ENCODE data around the gene CSTF1. TPM values are rescaled to one million over a fixed set of nuclear protein-coding genes. Genes with fewer than 3 reads are reported as not detected.

The CSTF1 gene
- total RNA-seq, 1 donor from 2014 or later = 55.2 TPM

DNA sequence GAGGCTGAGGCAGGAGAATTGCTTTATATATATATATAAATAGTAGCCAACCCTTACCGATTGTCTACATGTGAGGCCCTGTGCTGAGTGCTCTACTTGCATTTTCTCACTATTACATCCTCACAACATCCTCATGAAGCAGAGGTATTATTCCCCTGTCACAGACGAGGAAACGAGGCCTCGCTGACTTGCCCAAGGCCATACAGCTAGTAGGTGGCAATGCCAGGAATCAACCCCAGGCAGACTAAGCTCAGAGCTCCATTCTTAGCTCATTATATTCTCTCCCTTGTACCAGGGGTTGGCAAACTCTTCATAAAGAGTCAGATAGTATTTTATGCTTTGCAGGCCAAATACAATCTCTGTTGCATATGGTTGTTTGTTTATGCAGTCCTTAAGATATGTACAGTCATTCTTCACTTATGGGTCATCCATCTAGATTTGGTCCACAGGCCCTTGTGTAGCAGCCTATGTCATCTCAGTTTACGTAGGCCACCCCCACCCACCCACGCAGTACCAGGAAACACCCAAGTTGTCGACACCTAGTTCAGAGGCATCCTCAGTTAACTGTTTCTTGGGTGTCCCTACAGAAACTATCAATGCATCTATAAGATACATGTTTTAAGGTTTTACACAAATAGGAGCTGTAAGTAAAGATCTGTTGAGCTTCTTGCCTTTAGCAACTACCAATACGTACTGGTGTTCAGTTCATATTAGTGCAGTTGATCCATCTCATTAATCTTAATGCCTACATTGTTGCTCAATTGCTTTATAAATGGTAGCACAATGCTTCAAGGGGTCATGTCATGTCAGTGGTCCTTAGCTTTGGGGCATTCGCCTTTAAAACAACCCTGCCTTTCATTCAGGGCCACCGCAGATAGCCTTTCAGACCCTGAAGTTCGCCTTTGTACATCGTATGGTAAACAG, 22.7 kb downstream of the CSTF1 start:
- Mint-ChIP-seq H3K4me1 (ENCODE audit: low read depth) (peaks cover 69% of the 10 kb centered on the region), H3K4me3 (peak overlapping the region; percentile 53), H3K36me3 (ENCODE audit: low read depth) (peaks cover 51% of the 10 kb centered on the region), H3K9me3 (peaks cover 17% of the 10 kb centered on the region), H3K27me3 (ENCODE audit: insufficient read depth) (no peaks in the 10 kb centered on the region), H3K27ac (peak overlapping the region; percentile 92)
- DNase-seq (ENCODE audit: low spot score) = no peak
- intact Hi-C loops (cut with micrococcal nuclease) = loop anchor here (1.0 to 2.0 kb wide), 3 partner anchors 14 to 53 kb away; partner anchors contain the start of gene RTF2

DNA sequence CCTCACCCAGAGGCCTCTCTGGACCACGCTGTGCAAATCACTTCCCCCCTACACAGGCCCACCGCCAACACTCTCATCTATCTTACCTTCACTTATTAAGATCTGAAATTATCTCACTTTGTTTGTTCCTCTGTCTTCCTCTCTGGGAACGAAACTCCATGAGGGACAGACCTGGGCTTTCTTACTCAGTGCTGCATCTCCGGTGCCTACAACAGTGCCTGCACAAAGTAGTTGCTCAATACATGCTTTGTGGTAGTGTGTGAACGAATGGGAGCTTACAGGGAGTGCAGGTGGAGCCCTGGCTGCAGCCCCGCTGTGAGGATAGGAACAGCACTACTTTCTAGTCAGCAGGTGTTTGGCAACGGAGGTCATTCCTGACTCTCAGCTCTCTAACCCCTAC, 25.0 kb downstream of the CSTF1 start:
- peaks cover 49% of the 10 kb centered on the region for H3K36me3 Mint-ChIP-seq (ENCODE audit: low read depth)
- intact Hi-C loops (cut with micrococcal nuclease) = no loop called here
- H3K4me3 Mint-ChIP-seq = no peak overlapping the region
- H3K27ac Mint-ChIP-seq = peak overlapping the region; percentile 94
- no peaks in the 10 kb centered on the region for H3K27me3 Mint-ChIP-seq (ENCODE audit: insufficient read depth)
- no peak for DNase-seq (ENCODE audit: low spot score)
- peaks cover 75% of the 10 kb centered on the region for H3K4me1 Mint-ChIP-seq (ENCODE audit: low read depth)
- H3K9me3 Mint-ChIP-seq = peaks cover 13% of the 10 kb centered on the region

DNA sequence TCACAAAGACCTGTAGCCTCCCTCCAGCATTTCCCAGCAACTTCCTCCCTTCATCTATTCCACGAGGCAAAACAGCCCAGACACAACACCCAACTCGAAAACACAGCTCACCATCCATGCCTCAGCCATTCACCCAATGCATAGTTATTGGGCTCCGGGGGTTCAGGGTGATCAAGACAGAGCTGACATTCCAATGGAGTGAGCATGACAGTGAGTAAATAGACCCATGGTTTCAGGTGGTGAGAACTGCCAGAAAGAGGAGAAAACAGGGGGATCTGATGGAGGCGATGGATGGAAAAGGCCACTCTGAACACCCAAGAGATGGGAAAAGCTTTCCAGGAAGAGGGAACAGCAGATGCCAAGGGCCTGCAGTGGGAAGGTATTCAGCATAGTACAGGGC, 25.5 kb downstream of the CSTF1 start:
- intact Hi-C loops (cut with micrococcal nuclease) = loop anchor here (1.0 kb wide), 1 partner anchor 26 kb away; the partner anchor contains the start of genes AURKA and CSTF1
- Mint-ChIP-seq H3K27me3 (ENCODE audit: insufficient read depth) (no peaks in the 10 kb centered on the region), H3K4me3 (peak overlapping the region; percentile 71), H3K36me3 (ENCODE audit: low read depth) (peaks cover 47% of the 10 kb centered on the region), H3K27ac (peak overlapping the region; percentile 94), H3K9me3 (peaks cover 8% of the 10 kb centered on the region), H3K4me1 (ENCODE audit: low read depth) (peaks cover 75% of the 10 kb centered on the region)
- DNase-seq (ENCODE audit: low spot score) = no peak

DNA sequence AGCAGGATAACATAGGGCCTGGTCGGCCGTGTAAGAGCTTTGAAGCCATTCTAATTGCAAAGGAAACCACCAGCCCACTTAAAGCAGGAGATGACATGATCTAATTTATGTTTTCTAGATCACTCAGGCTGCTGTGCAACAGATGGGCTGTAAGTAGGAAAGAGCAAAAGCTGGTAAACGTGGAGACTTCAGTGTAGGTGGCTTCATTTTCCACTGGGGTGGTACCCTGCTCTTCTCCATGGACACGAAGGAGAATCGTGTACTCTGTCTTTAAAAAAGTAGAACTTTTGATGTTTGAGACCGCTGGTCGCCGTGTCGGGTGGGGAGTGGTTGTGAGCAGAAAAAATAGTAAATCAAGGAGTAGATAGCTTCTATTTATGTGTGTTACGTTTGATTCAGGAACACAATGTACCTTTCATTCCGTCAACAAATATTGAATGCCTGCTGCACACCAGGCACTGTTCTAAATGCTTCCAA, 26.0 kb downstream of the CSTF1 start:
- no peaks in the 10 kb centered on the region for H3K27me3 Mint-ChIP-seq (ENCODE audit: insufficient read depth)
- H3K27ac Mint-ChIP-seq = peak overlapping the region; percentile 94
- peaks cover 7% of the 10 kb centered on the region for H3K9me3 Mint-ChIP-seq
- peaks cover 45% of the 10 kb centered on the region for H3K36me3 Mint-ChIP-seq (ENCODE audit: low read depth)
- no peak for DNase-seq (ENCODE audit: low spot score)
- H3K4me1 Mint-ChIP-seq (ENCODE audit: low read depth) = peaks cover 79% of the 10 kb centered on the region
- intact Hi-C loops (cut with micrococcal nuclease) = loop anchor here (1.0 kb wide), 1 partner anchor 26 kb away; the partner anchor contains the start of genes AURKA and CSTF1
- H3K4me3 Mint-ChIP-seq = peak overlapping the region; percentile 71

DNA sequence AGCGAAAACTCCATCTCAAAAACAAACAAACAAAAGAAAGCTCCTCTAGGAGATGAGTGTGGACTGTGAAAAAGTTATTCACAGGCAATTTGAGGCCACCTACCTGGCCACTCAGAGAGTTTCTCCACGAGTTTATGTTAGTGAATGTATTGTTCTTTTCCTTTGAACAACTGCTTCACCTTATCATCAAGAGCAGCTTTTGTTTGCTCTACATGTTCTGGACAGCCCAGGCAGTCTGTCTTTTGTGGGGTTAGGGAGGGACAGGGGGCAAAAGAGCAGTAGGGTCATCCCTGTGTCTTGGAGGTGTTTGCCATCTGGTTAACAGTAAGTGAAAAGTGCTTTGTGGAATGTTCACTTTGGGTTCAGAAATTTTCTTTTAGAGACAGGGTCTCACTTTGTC, 27.6 kb downstream of the CSTF1 start:
- Mint-ChIP-seq H3K4me3 (no peak overlapping the region), H3K36me3 (ENCODE audit: low read depth) (peaks cover 38% of the 10 kb centered on the region), H3K27me3 (ENCODE audit: insufficient read depth) (no peaks in the 10 kb centered on the region), H3K9me3 (peaks cover 3% of the 10 kb centered on the region), H3K4me1 (ENCODE audit: low read depth) (peaks cover 64% of the 10 kb centered on the region), H3K27ac (no peak overlapping the region)
- DNase-seq (ENCODE audit: low spot score) = no peak
- intact Hi-C loops (cut with micrococcal nuclease) = no loop called here

DNA sequence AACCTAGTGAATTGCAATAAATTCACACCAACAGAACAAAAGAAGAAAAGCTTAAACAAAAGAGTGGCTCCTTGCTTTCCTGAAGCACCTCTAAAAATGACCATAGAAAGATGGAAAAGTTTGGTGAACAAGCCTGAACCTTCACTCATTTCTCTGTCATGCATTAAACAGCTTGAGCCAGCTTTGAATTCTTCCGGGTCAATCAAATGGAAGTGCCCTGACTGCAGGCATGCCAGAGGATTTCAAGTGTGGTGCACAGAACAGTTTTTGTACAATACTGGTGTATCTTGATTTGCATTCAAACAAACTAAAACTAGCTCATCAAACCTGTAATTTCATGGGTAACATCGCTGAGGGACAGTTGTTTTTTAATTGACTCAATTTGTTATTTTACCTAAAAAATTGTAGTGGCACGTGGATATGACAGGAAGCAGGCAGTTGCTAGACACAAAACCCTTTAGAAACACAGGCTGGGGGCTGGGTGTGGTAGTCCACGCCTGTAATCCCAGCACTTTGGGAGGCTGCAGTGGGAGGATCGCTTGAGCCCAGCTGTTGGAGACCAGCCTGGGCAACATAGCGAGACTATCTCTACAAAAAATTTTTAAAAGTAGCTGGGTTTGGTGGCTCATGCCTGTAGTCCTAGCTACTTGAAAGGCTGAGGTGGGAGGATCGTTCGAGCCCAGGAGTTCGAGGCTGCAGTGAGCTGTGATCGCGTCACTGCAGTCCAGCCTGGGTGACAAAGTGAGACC, 28.7 kb downstream of the CSTF1 start:
- peak overlapping the region; percentile 28 for H3K4me3 Mint-ChIP-seq
- H3K9me3 Mint-ChIP-seq = peaks cover 3% of the 10 kb centered on the region
- no peak for DNase-seq (ENCODE audit: low spot score)
- H3K4me1 Mint-ChIP-seq (ENCODE audit: low read depth) = peaks cover 57% of the 10 kb centered on the region
- H3K27me3 Mint-ChIP-seq (ENCODE audit: insufficient read depth) = no peaks in the 10 kb centered on the region
- intact Hi-C loops (cut with micrococcal nuclease) = no loop called here
- H3K36me3 Mint-ChIP-seq (ENCODE audit: low read depth) = peaks cover 38% of the 10 kb centered on the region
- peak overlapping the region; percentile 65 for H3K27ac Mint-ChIP-seq

DNA sequence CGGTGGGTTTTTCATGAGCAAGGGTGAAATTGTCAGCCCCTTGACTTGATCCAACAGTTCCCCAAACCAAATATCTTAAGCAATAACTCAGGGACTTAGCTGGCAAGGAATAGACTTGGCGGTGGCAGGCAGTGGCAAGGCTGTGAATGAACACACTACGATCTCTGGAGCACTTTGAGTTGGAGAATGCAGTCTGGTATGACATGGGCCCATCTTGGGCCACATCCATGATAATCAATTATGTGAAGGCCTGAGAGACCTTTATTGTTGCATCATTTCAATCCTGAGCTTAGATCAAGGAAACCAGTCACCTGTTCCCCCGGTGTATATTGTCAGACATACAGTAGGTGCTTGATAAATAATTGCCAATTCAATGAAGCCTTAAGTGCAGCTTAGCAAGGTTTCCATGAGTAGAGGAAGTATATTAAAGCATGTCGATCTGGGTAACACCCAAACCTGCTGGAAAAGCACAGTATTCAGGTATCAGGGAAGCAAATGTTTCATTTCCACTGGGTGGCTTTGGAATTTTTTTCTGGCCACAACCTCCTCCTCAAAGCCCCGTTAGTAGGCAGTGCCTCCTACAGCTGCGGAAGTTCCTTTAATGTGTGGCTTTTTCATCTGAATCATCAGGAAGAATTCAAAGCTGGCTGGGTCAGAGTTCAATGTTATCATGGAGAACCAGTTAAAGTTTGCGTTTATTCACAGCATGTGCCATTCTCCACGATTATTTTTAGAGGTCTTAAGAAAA, 29.8 kb downstream of the CSTF1 start:
- H3K4me3 Mint-ChIP-seq = peak overlapping the region; percentile 24
- no peaks in the 10 kb centered on the region for H3K27me3 Mint-ChIP-seq (ENCODE audit: insufficient read depth)
- peaks cover 51% of the 10 kb centered on the region for H3K4me1 Mint-ChIP-seq (ENCODE audit: low read depth)
- H3K36me3 Mint-ChIP-seq (ENCODE audit: low read depth) = peaks cover 30% of the 10 kb centered on the region
- intact Hi-C loops (cut with micrococcal nuclease) = no loop called here
- H3K9me3 Mint-ChIP-seq = peaks cover 3% of the 10 kb centered on the region
- DNase-seq (ENCODE audit: low spot score) = no peak
- H3K27ac Mint-ChIP-seq = peak overlapping the region; percentile 56

DNA sequence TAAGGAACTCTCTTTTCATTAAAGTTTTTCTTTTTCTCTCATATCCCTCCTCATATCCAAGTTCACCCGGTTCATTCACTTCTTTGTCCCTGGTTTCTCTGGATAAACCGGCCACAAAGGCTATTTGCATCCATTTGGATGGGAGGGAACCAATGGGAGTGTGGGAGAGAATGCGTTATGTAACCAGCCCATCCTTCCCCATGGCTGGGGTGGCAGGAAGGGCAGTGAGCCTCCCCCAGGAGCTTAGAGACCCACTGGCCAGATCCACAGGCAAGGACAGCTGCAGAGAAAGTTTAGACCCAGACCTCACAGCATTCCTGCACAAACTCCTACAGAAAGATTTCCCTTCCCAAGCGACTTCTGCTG, 30.4 kb downstream of the CSTF1 start:
- no peak for DNase-seq (ENCODE audit: low spot score)
- Mint-ChIP-seq H3K27me3 (ENCODE audit: insufficient read depth) (no peaks in the 10 kb centered on the region), H3K27ac (peak overlapping the region; percentile 56), H3K4me1 (ENCODE audit: low read depth) (peaks cover 51% of the 10 kb centered on the region), H3K4me3 (peak overlapping the region; percentile 1), H3K36me3 (ENCODE audit: low read depth) (peaks cover 30% of the 10 kb centered on the region), H3K9me3 (peaks cover 3% of the 10 kb centered on the region)
- intact Hi-C loops (cut with micrococcal nuclease) = no loop called here

DNA sequence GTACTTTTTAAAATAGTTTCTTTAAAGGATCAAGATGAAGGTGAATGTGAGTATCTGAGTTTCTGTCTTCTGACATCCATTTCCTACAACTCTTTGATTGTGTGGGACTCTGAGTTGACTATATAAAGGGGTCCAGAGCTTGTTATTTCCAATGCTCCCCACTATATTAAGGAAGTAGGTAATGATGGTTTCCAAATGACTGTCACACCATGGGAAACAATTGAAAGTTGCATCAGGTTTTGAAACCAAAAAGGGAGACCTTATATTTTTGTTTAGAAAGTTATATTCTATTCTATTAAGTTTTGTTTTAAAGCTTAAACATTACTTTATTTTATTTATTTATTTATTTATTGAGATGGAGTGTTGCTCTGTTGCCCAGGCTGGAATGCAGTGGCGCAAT, 30.8 kb downstream of the CSTF1 start:
- H3K27me3 Mint-ChIP-seq (ENCODE audit: insufficient read depth) = no peaks in the 10 kb centered on the region
- peaks cover 29% of the 10 kb centered on the region for H3K36me3 Mint-ChIP-seq (ENCODE audit: low read depth)
- DNase-seq (ENCODE audit: low spot score) = no peak
- intact Hi-C loops (cut with micrococcal nuclease) = no loop called here
- H3K4me3 Mint-ChIP-seq = no peak overlapping the region
- peaks cover 51% of the 10 kb centered on the region for H3K4me1 Mint-ChIP-seq (ENCODE audit: low read depth)
- peaks cover 3% of the 10 kb centered on the region for H3K9me3 Mint-ChIP-seq
- no peak overlapping the region for H3K27ac Mint-ChIP-seq

DNA sequence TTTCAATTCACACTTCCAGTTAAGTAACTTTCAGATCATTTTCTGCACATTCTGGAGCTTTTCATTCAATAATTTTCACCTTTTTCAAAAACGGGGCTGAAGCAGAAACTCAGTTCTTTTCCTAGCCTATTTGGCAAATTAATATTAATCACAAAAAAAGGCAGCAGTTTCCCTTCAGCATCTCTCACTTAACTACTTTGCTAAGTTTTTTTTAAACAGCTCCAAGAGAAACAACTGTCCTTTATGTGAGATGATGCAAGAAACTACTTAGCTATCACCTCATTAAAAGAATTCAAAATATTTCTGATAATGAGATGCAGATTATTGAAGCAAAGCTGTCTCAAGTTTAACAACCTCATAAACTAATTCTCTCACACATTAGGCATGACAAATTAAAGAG, 31.4 kb downstream of the CSTF1 start:
- Mint-ChIP-seq H3K36me3 (ENCODE audit: low read depth) (peaks cover 24% of the 10 kb centered on the region), H3K9me3 (peaks cover 2% of the 10 kb centered on the region), H3K4me3 (no peak overlapping the region), H3K27ac (no peak overlapping the region), H3K27me3 (ENCODE audit: insufficient read depth) (no peaks in the 10 kb centered on the region), H3K4me1 (ENCODE audit: low read depth) (peaks cover 51% of the 10 kb centered on the region)
- intact Hi-C loops (cut with micrococcal nuclease) = no loop called here
- DNase-seq (ENCODE audit: low spot score) = no peak

DNA sequence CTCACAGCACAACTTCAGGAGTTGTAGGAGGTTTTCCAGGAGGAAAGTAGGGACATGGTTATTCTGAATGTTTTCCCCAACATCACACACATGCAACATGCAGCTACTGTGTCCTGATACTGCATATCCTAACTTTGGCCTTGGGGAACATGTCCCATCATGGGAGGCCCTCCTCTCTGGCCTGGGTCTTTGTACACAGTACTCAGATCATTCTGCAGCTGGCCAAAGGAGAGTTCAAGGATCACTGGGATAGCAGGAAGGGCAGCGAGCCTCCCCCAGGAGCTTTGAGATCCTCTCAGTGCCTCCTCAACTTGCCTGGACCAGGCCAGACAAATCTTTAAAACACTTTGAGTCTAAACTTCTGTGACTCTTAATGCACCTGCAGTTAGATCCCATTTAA, 32.5 kb downstream of the CSTF1 start:
- Mint-ChIP-seq H3K27ac (no peak overlapping the region), H3K4me1 (ENCODE audit: low read depth) (peaks cover 57% of the 10 kb centered on the region), H3K27me3 (ENCODE audit: insufficient read depth) (no peaks in the 10 kb centered on the region), H3K36me3 (ENCODE audit: low read depth) (peaks cover 28% of the 10 kb centered on the region), H3K9me3 (peaks cover 4% of the 10 kb centered on the region), H3K4me3 (no peak overlapping the region)
- no peak for DNase-seq (ENCODE audit: low spot score)
- intact Hi-C loops (cut with micrococcal nuclease) = no loop called here

DNA sequence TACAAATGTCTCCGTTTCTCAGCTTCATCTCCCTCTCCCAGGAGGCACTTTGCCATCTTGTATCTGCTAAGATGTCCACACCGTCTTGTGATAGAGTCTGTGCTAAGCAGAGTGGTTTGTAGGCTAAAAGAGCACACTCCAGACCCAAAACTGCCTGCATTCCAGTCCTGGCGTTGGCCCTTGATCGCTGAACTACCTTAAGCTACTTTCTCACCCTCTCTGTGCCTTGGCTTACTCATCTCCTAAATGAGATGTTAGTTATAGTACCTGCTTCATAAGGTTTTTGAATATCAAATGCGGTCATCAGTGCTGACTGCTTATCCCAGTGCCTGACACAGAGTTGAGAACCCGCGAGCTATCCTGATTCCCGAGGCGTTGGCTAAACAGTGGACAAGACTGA, 33.6 kb downstream of the CSTF1 start:
- peaks cover 27% of the 10 kb centered on the region for H3K36me3 Mint-ChIP-seq (ENCODE audit: low read depth)
- peaks cover 4% of the 10 kb centered on the region for H3K9me3 Mint-ChIP-seq
- H3K27me3 Mint-ChIP-seq (ENCODE audit: insufficient read depth) = no peaks in the 10 kb centered on the region
- DNase-seq (ENCODE audit: low spot score) = no peak
- intact Hi-C loops (cut with micrococcal nuclease) = no loop called here
- H3K27ac Mint-ChIP-seq = no peak overlapping the region
- H3K4me1 Mint-ChIP-seq (ENCODE audit: low read depth) = peaks cover 62% of the 10 kb centered on the region
- H3K4me3 Mint-ChIP-seq = no peak overlapping the region

Data from activated T-helper 1 cell treated with anti-CD3 and anti-CD28 coated beads, Interleukin-12 subunit alpha, Interleukin-12 subunit beta, Interleukin-2, Interleukin-4 antibody, amounts not matched to agents 30 ng/mL and 10 ng/mL and 1 ng/mL, durations not matched to agents 14 hours and 24 hours and 36 hours (primary cell).